Osteoblast (primary cell): ENCODE data around the gene KLHL20. TPM values are rescaled to one million over a fixed set of nuclear protein-coding genes. Genes with fewer than 3 reads are reported as not detected.
"Not testable (repeated sequence)": the region's sequence is repeated elsewhere in the genome, so short reads cannot be mapped to it uniquely, and the experiment has no call there.

ENCODE experiments used
- DNase-seq: peaks from one replicate; pipeline ENCODE4 v3.0.0; 2011; ENCODE audit warnings: low spot score, mixed read lengths; ENCODE audit not compliant: insufficient read length; ENCODE audit errors: missing footprints
- H2AFZ ChIP-seq: 2 replicates; pipeline ENCODE4 v1.6.0; 2011; ENCODE audit warnings: mild to moderate bottlenecking, low read length
- H3K27ac ChIP-seq: 2 replicates; pipeline ENCODE4 v1.5.1; 2011; ENCODE audit warnings: mild to moderate bottlenecking, low read depth, low read length, moderate library complexity
- H3K27me3 ChIP-seq: 2 replicates; pipeline ENCODE4 v1.6.0; 2012; ENCODE audit warnings: mild to moderate bottlenecking, control low read depth, inconsistent platforms, low read length, moderate library complexity; ENCODE audit not compliant: insufficient read depth
- H3K36me3 ChIP-seq: 2 replicates; pipeline ENCODE4 v1.5.1; 2011; ENCODE audit warnings: mild to moderate bottlenecking, low read length, control low read depth, moderate library complexity; ENCODE audit not compliant: insufficient read depth
- H3K4me1 ChIP-seq: 2 replicates; pipeline ENCODE4 v1.5.1; 2011; ENCODE audit warnings: mild to moderate bottlenecking, low read length, control low read depth, moderate library complexity; ENCODE audit not compliant: insufficient read depth
- H3K4me2 ChIP-seq: 2 replicates; pipeline ENCODE4 v1.6.0; 2011; ENCODE audit warnings: mild to moderate bottlenecking, low read length; ENCODE audit not compliant: insufficient read depth
- H3K4me3 ChIP-seq: fragments of 200-600 bp; sonication (generic); 3 replicates; pipeline ENCODE4 v1.5.1; 2012; ENCODE audit warnings: mild to moderate bottlenecking, low read length, inconsistent platforms; ENCODE audit not compliant: insufficient read depth
- H3K79me2 ChIP-seq: 2 replicates; pipeline ENCODE4 v1.6.0; 2012; ENCODE audit warnings: mild to moderate bottlenecking, low read length, control low read depth, inconsistent platforms; ENCODE audit not compliant: insufficient read depth
- H3K9me3 ChIP-seq: 2 replicates; pipeline ENCODE4 v1.5.1; 2011; ENCODE audit warnings: low read depth, low read length, control low read depth
- H4K20me1 ChIP-seq: 2 replicates; pipeline ENCODE4 v1.6.0; 2012; ENCODE audit warnings: mild to moderate bottlenecking, low read length, control low read depth; ENCODE audit not compliant: insufficient read depth
- total RNA-seq: library from RNA; depleted of rRNA; stranded (reverse); fragments of >200 nt; gene quantifications from 2 replicates; pipeline ENCODE4 v1.2.3, GENCODE V29; 2012
- TF ChIP-seq, protein P1 (sequence below): IDR thresholded peaks from 2 replicates; pipeline ENCODE4 v1.5.1; 2011; ENCODE audit warnings: mild to moderate bottlenecking, low read depth, low read length, moderate library complexity; ENCODE audit errors: extremely low read depth

Gene KLHL20
- total RNA-seq, 1 donor, result 26.4 TPM

DNA sequence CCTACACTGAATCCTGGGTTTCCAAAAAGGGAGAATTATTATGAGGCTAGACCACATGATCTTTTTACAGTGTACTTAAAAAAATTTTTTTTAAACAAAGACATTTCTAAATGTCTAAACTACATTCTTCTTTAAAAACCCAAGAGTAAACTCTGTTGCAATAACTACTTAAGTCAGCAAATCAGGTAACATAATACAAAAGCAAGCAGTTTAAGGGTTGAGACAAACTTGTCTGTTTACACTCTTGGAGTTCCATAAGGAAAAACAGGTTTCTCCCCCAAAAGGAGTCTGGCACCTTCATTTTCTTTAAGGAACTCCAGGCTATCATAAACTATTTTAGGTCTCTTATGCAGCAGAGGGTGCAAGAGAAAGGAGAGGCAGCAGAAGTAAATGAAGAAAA, 32.6 kb upstream of the KLHL20 start:
- Histone ChIP-seq H3K4me2 (no peak overlapping the region), H3K4me3 (no peak overlapping the region), H3K4me1 (no peaks in the 10 kb centered on the region), H2AFZ (no peak overlapping the region), H3K36me3 (no peaks in the 10 kb centered on the region), H3K27me3 (no peaks in the 10 kb centered on the region), H3K9me3 (no peaks in the 10 kb centered on the region), H3K79me2 (no peaks in the 10 kb centered on the region), H3K27ac (no peak overlapping the region), H4K20me1 (no peaks in the 10 kb centered on the region)
- TF ChIP-seq, protein P1, sequence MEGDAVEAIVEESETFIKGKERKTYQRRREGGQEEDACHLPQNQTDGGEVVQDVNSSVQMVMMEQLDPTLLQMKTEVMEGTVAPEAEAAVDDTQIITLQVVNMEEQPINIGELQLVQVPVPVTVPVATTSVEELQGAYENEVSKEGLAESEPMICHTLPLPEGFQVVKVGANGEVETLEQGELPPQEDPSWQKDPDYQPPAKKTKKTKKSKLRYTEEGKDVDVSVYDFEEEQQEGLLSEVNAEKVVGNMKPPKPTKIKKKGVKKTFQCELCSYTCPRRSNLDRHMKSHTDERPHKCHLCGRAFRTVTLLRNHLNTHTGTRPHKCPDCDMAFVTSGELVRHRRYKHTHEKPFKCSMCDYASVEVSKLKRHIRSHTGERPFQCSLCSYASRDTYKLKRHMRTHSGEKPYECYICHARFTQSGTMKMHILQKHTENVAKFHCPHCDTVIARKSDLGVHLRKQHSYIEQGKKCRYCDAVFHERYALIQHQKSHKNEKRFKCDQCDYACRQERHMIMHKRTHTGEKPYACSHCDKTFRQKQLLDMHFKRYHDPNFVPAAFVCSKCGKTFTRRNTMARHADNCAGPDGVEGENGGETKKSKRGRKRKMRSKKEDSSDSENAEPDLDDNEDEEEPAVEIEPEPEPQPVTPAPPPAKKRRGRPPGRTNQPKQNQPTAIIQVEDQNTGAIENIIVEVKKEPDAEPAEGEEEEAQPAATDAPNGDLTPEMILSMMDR, result no peak
- no peak for DNase-seq

DNA sequence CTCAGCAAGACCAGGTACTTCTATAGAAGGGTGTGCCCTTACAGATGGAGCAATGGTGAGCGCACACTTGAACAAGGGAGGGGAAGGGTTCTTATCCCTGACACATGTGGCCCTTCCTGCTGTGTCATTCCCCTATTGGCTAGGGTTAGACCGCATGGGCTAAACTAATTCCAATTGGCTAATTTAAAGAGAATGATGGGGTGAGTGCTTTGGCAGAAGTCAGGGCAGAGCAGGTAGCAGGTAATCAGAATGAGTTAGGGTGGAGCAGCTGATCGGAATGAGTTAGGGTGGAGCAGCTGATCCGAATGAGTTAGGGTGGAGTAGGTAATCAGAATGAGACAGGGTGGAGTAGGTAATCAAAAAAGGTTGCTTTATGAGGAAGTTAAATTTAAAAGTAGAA, 30.9 kb upstream of the KLHL20 start:
- DNase-seq, H3K36me3 ChIP-seq, H3K4me1 ChIP-seq, H4K20me1 ChIP-seq, H2AFZ ChIP-seq, H3K9me3 ChIP-seq, H3K4me3 ChIP-seq, H3K27ac ChIP-seq, H3K4me2 ChIP-seq, H3K27me3 ChIP-seq, H3K79me2 ChIP-seq: not testable (repeated sequence)

DNA sequence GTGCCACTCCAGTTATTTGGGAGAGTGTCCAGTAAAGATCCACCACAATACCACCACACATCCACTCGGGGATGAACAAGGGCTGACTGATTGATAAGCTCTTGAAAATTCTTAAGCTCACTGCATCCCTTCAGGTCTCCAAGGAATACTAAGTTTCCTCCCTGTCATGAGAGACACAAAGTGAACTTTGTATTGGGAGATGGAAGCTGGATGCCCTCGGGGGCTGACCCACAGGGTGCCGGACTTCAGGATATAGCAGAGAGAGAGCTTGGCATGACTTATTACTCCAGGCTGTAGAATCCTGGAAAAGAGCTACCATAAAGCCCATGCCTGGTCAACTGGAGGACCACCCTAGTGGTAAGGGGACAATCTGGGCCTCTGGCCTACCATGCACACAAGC, 29.7 kb upstream of the KLHL20 start:
- DNase-seq, H3K79me2 ChIP-seq, H3K4me1 ChIP-seq, H3K4me2 ChIP-seq, H3K36me3 ChIP-seq, H3K4me3 ChIP-seq, H3K27ac ChIP-seq, H3K9me3 ChIP-seq, H4K20me1 ChIP-seq, H3K27me3 ChIP-seq, H2AFZ ChIP-seq: not testable (repeated sequence)

DNA sequence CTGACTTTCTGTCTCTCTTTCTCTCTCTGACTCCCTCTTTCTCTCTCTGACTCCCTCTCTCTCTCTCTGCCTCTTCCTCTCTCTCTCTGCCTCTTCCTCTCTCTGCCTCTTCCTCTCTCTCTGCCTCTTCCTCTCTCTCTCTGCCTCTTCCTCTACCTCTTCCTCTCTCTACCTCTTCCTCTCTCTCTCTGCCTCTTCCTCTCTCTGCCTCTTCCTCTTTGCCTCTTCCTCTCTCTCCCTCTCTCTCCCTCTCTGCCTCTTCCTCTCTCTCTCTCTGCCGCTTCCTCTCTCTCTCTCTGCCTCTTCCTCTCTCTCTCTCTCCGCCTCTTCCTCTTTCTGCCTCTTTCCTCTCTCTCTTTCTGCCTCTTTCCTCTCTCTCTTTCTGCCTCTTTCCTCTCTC, 26.5 kb upstream of the KLHL20 start:
- no peak overlapping the region for H3K4me3 ChIP-seq
- H3K9me3 ChIP-seq, result no peaks in the 10 kb centered on the region
- H4K20me1 ChIP-seq, result no peaks in the 10 kb centered on the region
- no peak overlapping the region for H3K27ac ChIP-seq
- H2AFZ ChIP-seq, result no peak overlapping the region
- H3K4me2 ChIP-seq, result no peak overlapping the region
- TF ChIP-seq, protein P1, result no peak
- no peak for DNase-seq
- no peaks in the 10 kb centered on the region for H3K36me3 ChIP-seq
- H3K79me2 ChIP-seq, result no peaks in the 10 kb centered on the region
- H3K27me3 ChIP-seq, result no peaks in the 10 kb centered on the region
- H3K4me1 ChIP-seq, result no peaks in the 10 kb centered on the region

DNA sequence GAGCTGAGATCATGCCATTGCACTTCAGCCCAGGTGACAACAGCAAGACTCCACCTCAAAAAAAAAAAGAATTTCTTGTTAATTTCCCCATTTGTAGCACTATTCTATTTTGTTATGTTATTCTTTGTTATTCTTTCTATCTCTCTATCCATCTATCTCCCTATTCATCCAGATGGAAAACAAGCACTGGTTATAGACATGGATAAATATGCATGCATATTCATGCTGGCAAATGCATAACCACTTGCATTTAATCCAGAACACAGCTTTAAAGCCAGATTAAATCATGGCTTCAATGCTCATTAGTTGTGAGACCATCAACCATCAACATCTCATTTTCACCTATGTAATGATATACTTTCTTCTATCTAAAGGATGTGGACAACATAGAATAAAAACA, 21.5 kb upstream of the KLHL20 start:
- TF ChIP-seq, protein P1, result no peak
- H3K79me2 ChIP-seq, result no peaks in the 10 kb centered on the region
- DNase-seq, result no peak
- no peaks in the 10 kb centered on the region for H3K9me3 ChIP-seq
- no peaks in the 10 kb centered on the region for H3K4me1 ChIP-seq
- no peak overlapping the region for H2AFZ ChIP-seq
- H4K20me1 ChIP-seq, result no peaks in the 10 kb centered on the region
- H3K36me3 ChIP-seq, result no peaks in the 10 kb centered on the region
- no peaks in the 10 kb centered on the region for H3K27me3 ChIP-seq
- no peak overlapping the region for H3K4me3 ChIP-seq
- H3K27ac ChIP-seq, result no peak overlapping the region
- H3K4me2 ChIP-seq, result no peak overlapping the region

DNA sequence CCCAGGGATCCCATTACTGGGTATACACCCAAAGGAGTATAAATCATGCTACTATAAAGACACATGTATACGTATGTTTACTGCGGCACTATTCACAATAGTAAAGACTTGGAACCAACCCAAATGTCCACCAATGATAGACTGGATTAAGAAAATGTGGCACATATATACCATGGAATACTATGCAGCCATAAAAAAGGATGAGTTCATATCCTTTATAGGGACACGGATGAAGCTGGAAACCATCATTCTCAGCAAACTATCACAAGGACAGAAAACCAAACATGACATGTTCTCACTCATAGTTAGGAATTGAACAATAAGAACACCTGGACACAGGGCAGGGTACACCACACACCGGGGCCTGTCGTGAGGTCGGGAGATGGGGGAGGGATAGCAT, 13.5 kb upstream of the KLHL20 start:
- not testable (repeated sequence) for H3K4me2 ChIP-seq, H3K27me3 ChIP-seq, H3K36me3 ChIP-seq, DNase-seq, H3K4me3 ChIP-seq, H3K4me1 ChIP-seq, H4K20me1 ChIP-seq, H3K9me3 ChIP-seq, H2AFZ ChIP-seq, H3K79me2 ChIP-seq, H3K27ac ChIP-seq
